ENCODE results near the gene KBTBD4.

Gene KBTBD4

DNA sequence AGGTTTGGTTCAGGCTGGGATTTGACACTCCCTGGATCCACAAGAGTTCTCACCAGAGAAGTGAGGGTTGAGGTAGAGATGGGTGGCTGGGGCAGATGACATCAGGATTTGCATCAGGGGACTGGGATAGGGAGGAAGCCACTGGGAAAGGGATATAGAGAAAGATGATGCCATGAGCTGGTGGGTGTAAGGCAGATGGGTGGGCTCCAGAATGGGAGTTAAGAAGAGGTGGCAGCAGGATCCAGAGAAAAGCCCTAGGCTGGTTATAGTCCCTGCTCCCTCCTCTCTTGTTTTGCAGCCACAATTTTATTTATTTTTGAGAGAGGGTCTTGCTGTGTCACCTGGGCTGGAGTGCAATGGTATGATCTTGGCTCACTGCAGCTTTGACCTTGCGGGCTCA is 17.2 kb upstream of the KBTBD4 start:
- Histone ChIP-seq H3K36me3 (ENCODE audit: insufficient read depth, low read length) (no peaks in the 10 kb centered on the region), H3K9ac (ENCODE audit: low read depth, low read length) (no peak overlapping the region), H3K4me1 (ENCODE audit: insufficient read depth, low read length) (peaks cover 11% of the 10 kb centered on the region; the same call in 1 of the 2 replicates), H3K9me3 (ENCODE audit: control insufficient read depth, insufficient read depth, low read length) (no peaks in the 10 kb centered on the region)

DNA sequence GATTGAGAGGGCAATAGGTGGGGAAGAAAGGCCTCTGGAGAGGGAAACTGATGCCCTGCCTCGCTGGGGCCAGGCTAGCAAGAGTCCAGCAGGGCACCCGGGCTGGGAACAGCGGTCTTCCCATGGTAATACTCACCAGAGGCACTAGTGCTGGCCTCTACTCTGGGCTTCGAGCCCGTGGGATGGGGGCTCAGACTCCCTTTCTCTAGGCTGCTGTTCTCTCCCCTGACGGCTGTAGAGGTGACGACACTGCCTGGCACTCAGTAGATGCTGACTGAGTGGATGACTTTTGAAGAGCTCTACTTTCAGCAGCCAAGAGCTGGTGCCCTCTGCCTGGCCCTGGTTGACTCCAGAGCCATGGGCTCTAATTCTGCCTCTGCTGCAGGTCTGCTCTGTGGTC is 16.3 kb upstream of the KBTBD4 start:
- Histone ChIP-seq H3K9me3 (ENCODE audit: control insufficient read depth, insufficient read depth, low read length) (no peaks in the 10 kb centered on the region), H3K36me3 (ENCODE audit: insufficient read depth, low read length) (no peaks in the 10 kb centered on the region), H3K4me1 (ENCODE audit: insufficient read depth, low read length) (peaks cover 11% of the 10 kb centered on the region; the same call in 1 of the 2 replicates), H3K9ac (ENCODE audit: low read depth, low read length) (no peak overlapping the region)

DNA sequence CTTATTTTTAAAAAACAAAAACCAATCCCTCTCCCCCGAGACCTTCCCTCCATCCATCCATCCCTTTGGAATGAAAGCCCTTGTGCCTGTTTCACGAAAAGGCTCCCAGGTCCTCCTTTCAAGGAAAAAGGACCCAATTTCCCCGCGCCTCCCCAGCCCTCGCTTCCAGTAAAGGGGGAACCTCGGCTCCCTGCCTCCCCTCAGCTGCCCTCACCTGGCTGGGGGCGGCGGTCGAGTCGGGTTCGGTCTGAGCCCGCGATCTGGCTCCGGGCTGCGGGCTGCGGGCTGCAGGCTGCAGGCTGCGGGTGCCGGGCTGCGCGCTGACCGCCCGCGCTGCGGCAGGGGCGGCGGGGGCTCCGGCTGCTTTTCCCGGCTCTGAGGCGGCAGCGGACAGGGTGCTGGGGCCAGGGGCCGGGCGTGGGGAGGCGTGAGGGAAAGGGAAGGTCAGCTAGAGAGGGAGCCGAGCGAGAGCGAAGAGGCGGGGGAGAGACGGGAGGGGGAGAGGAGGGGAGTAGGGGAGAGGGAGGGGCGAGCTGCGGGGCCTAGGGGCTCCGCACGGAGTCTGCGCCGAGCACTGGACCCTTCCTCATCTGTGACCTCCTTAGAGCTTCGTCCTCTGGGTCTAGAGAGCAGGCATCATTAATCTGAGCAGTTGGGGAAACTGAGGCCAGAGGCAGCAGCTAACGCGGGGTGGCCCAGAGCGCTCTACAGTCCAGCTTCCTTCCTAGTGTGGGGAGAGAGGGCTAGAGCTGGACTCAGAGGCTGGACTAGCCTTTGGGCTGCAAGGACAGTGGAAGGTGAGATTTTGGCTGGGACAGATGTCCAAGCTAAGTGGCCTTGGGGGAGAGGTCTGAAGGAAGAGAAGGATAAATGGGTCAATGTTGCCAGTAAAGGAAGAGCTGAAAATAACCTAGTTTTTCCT is 15.4 kb upstream of the KBTBD4 start, which contains the start of gene C1QTNF4:
C1QTNF4 (minus strand) TSS at position 478 of the 922 bp plus-strand sequence. CDS start 3,601 bp downstream, outside the sequence.
- Histone ChIP-seq H3K36me3 (ENCODE audit: insufficient read depth, low read length) (no peaks in the 10 kb centered on the region), H3K9me3 (ENCODE audit: control insufficient read depth, insufficient read depth, low read length) (no peaks in the 10 kb centered on the region), H3K9ac (ENCODE audit: low read depth, low read length) (peak within 1 kb of the TSS; percentile 76), H3K4me1 (ENCODE audit: insufficient read depth, low read length) (peaks cover 11% of the 10 kb centered on the region; the same call in 1 of the 2 replicates)

DNA sequence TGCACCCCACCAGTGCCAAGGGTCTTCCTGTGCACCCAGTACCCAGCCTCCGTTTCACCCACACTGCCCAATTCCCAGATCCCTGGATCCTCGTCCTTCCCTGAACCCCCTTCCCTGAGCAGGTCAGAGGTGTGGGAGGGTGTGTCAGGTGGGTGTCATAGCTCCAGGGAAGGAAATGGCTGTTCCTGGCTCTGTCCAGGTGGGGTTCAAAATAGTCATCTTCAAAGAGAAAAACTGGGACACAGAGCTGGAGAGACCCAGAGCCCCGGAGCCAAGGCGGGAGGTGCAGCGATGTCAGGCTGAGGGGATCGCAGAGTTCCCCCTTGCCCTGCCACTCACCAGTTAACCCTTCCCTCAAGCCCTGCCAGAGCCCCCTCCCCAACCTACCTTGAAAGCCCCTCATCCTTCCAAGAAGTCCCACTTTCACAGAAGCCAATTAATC is 14.7 kb upstream of the KBTBD4 start:
- H3K9ac ChIP-seq (ENCODE audit: low read depth, low read length) = peak overlapping the region; percentile 76; the same call in 1 of the 2 replicates

DNA sequence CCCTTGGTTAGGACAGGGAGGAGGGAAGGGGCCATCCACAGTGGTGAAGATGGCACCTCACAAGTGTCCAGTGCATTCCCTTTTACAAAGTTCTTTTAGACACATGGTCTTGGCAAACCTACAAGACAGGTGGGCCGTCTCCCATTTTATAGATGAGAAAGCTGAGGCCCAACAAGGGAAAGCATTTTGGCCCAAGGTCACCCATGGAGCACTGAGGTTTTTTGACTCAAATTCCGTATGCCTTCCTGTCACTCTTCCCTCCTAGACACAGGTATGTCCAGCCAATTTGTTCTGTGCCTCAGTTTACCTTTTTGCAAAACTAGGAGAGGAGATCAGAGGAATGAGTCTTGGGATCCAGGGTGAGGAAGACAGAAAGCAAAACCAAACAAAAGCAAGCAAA is 14.2 kb upstream of the KBTBD4 start:
- H3K9me3 ChIP-seq (ENCODE audit: control insufficient read depth, insufficient read depth, low read length) = no peaks in the 10 kb centered on the region
- 0 out of 2 replicates have a peak overlapping the region, but pooled peaks have one; percentile 76 for H3K9ac ChIP-seq (ENCODE audit: low read depth, low read length)
- peaks cover 11% of the 10 kb centered on the region; the same call in 1 of the 2 replicates for H3K4me1 ChIP-seq (ENCODE audit: insufficient read depth, low read length)
- H3K36me3 ChIP-seq (ENCODE audit: insufficient read depth, low read length) = no peaks in the 10 kb centered on the region

More for the DNA sequence above, 14.7 kb upstream of the KBTBD4 start:
- H3K9me3 ChIP-seq (ENCODE audit: control insufficient read depth, insufficient read depth, low read length) = no peaks in the 10 kb centered on the region
- peaks cover 11% of the 10 kb centered on the region; the same call in 1 of the 2 replicates for H3K4me1 ChIP-seq (ENCODE audit: insufficient read depth, low read length)
- H3K36me3 ChIP-seq (ENCODE audit: insufficient read depth, low read length) = no peaks in the 10 kb centered on the region

DNA sequence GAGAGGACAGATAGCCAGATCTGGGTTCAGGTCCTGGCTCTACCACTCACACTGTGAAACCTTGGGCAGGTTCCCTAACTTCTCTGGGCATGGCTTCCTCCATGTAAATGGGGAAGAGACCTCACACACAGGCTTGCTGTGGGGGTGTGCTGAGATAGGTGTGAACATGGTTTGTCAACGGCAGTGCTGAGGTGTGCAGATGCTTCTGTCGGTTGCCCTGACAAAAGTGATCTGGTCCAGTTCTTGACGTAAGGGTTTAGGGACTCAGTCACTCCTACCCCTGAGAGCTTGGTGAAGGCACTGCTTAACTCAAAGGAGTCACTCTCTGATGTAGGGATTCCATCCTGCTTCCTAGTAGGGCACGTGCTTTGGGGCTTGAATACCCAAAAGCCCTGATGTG is 13.5 kb upstream of the KBTBD4 start:
- Histone ChIP-seq H3K9me3 (ENCODE audit: control insufficient read depth, insufficient read depth, low read length) (no peaks in the 10 kb centered on the region), H3K4me1 (ENCODE audit: insufficient read depth, low read length) (peaks cover 11% of the 10 kb centered on the region; the same call in 1 of the 2 replicates), H3K9ac (ENCODE audit: low read depth, low read length) (no peak overlapping the region), H3K36me3 (ENCODE audit: insufficient read depth, low read length) (no peaks in the 10 kb centered on the region)

DNA sequence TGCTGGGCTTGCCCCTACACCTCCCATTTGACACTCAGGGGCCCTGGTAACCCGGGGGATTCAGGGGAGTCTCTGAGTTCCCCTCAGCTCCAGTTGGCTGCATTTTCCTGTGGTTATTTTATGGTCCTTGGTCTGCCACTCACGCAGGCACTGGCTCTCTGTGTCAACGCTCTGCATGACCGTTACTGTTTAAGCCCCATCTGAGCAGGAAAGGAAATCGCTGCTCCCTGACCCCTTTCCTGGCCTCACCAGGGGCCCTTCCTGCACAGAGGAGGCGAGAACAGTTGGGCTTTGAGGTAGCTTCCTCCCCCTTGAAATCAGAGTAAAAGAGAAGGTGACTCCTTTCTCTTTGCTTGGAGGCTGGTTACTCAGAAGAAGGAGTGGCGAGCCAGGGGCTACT is 13.0 kb upstream of the KBTBD4 start:
- Histone ChIP-seq H3K36me3 (ENCODE audit: insufficient read depth, low read length) (no peaks in the 10 kb centered on the region), H3K4me1 (ENCODE audit: insufficient read depth, low read length) (peaks cover 11% of the 10 kb centered on the region; the same call in 1 of the 2 replicates), H3K9me3 (ENCODE audit: control insufficient read depth, insufficient read depth, low read length) (no peaks in the 10 kb centered on the region), H3K9ac (ENCODE audit: low read depth, low read length) (no peak overlapping the region)

DNA sequence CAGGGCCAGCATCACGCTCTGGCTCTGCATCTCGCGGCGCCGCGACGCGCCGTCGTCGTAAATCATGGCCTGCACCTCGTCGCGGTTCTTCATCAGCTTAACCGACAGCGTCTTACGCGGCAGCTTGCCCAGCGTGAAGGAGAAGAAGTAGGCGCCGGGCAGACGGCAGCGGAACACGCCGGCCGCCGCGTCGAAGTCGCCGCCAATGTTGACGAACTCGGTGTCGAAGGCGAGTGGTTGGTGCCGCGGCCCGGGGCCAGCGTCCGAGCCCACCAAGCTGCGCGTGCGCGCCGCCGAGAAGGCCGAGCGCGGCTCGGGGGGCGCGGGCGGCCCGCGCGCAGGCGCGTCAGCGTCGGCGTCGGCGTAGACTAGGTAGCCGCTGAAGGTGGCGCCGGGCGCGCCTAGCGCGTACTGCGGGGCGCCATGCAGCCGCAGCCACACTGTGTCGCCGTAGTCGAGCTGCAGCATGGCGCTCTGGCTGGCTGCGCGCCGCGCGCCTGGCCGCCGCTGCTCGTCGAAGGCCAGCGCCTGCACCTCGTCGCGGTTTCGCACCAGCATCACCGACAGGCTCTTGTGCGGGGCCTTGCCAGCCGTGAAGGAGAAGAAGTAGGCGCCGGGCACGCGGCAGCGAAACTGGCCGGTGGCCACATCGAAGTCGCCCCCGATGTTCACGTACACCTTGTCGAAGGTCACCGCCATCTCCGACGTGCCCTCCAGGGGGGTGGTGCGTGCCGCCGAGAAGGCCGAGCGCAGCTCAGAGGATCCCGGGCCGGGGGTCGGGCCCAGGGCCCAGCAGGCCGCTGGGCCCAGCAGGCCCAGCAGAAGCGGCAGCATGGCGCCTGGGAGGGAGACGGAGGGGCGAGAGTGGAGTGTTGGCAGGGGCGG is 11.4 kb upstream of the KBTBD4 start:
- H3K36me3 ChIP-seq (ENCODE audit: insufficient read depth, low read length) = no peaks in the 10 kb centered on the region
- peaks cover 11% of the 10 kb centered on the region; the same call in 1 of the 2 replicates for H3K4me1 ChIP-seq (ENCODE audit: insufficient read depth, low read length)
- H3K9me3 ChIP-seq (ENCODE audit: control insufficient read depth, insufficient read depth, low read length) = no peaks in the 10 kb centered on the region
- no peak overlapping the region; the same call in 1 of the 2 replicates for H3K9ac ChIP-seq (ENCODE audit: low read depth, low read length)

DNA sequence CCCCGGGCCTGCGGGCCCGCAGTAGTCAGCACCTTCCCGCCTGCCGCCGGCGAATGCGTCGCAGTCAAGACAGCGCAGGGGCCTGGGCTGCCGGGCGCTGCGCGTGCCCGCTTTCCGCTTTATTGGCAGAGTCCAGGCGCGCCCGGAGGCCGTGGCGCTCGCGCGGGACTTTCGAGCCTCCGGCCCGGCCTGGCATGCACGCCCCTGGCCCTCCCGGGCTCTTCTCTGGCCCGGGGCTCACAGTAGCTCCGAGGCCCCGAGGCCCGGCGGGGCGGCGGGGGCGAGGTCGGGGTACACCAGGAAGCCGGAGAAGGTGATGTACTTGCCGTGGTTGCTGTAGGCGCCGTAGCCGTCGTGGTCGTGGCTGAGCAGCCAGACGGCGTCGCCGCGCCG is 10.8 kb upstream of the KBTBD4 start:
- Histone ChIP-seq H3K4me1 (ENCODE audit: insufficient read depth, low read length) (peaks cover 9% of the 10 kb centered on the region; the same call in 1 of the 2 replicates), H3K9me3 (ENCODE audit: control insufficient read depth, insufficient read depth, low read length) (no peaks in the 10 kb centered on the region)

DNA sequence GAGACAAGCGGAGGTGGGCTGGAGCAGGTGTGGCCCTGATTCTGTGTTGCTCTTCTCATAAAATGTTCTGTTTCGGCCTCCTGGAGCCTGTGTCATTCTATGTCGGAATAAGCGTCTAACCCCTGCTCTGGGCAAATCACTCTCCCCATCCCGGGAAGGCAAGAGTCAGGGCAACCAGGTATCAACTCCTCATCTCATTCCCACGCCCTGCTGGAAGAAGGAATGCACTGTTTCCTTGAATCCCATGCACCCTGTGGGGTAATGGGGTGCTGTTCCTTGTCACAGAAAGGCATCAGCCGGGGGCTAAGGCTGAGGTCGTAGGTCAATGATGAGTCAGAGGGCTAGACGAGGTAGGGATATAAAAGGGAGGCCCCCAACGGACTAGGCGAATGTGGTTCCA is 10.3 kb upstream of the KBTBD4 start:
- Histone ChIP-seq H3K9me3 (ENCODE audit: control insufficient read depth, insufficient read depth, low read length) (no peaks in the 10 kb centered on the region), H3K4me1 (ENCODE audit: insufficient read depth, low read length) (peaks cover 7% of the 10 kb centered on the region; the same call in 1 of the 2 replicates), H3K36me3 (ENCODE audit: insufficient read depth, low read length) (no peaks in the 10 kb centered on the region; the same call in 1 of the 2 replicates), H3K9ac (ENCODE audit: low read depth, low read length) (no peak overlapping the region)

More for the DNA sequence above, 10.8 kb upstream of the KBTBD4 start:
- no peak overlapping the region; the same call in 1 of the 2 replicates for H3K9ac ChIP-seq (ENCODE audit: low read depth, low read length)
- H3K36me3 ChIP-seq (ENCODE audit: insufficient read depth, low read length) = no peaks in the 10 kb centered on the region; the same call in 1 of the 2 replicates

DNA sequence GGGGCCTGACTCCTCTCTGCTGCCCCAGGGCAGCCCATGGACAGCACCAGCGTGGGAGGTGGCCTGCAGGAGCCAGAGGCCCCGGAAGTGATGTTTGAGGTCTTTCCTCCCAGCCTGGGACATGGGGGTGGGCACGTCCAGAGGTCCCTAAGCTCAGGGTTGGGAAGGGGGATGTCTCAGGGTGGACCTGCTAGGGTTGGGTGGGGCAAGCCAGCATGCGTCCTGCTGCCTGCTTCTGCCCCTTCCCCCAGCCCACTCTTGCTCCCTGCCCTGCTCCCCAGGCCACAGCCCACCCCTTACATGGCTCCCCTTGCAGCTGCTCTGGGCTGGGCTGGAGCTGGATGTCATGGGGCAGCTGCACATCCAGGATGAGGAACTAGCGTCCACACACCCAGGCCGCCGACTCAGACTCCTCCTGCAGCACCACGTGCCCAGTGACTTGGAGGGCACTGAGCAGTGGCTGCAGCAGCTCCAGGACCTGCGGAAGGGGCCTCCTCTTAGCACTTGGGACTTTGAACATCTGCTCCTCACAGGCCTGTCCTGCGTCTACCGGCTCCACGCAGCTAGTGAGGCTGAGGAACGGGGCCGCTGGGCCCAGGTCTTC is 9.1 kb upstream of the KBTBD4 start:
- Histone ChIP-seq H3K9ac (ENCODE audit: low read depth, low read length) (no peak overlapping the region), H3K4me1 (ENCODE audit: insufficient read depth, low read length) (peaks cover 7% of the 10 kb centered on the region; the same call in 1 of the 2 replicates), H3K36me3 (ENCODE audit: insufficient read depth, low read length) (no peaks in the 10 kb centered on the region; the same call in 1 of the 2 replicates), H3K9me3 (ENCODE audit: control insufficient read depth, insufficient read depth, low read length) (no peaks in the 10 kb centered on the region)

DNA sequence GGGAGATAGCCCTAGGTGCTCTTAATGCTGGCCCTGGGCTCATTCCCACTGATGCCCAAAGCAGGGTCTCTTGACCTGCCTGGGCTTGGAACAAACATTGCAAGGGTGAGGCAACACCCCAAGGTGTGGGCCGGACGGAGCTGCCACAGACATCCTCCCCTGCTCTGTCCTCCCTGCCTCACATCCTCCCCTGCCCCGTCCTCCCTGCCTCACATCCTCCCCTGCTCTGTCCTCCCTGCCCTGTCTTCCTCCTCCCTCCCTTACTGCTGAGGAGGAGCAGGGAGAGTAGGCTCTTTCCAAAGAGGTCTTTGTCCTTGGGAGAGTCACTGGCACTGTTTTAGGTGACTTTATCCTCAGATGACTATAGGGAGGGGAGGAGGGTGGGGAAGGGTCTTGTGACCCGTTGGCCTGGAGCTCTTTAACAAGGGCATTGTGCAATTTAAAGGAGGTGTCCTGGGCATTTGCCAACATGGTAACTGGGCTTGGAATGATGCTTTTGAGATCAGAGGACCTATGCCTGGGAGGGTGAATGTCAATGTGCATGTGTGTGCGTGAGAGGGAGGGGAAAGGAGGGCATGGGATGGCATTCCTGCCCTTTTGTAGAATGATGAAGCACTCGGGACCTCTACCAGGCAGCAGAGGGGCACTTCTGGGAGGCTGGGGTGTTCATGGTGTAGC is 8.4 kb upstream of the KBTBD4 start:
- peaks cover 5% of the 10 kb centered on the region; the same call in 1 of the 2 replicates for H3K4me1 ChIP-seq (ENCODE audit: insufficient read depth, low read length)

More for the DNA sequence above, 8.4 kb upstream of the KBTBD4 start:
- Histone ChIP-seq H3K9ac (ENCODE audit: low read depth, low read length) (no peak overlapping the region), H3K36me3 (ENCODE audit: insufficient read depth, low read length) (no peaks in the 10 kb centered on the region; the same call in 1 of the 2 replicates), H3K9me3 (ENCODE audit: control insufficient read depth, insufficient read depth, low read length) (no peaks in the 10 kb centered on the region)

All from ES-I3 (cell line).